Measurements from ENCODE around the gene PIK3R5. TPM values are rescaled to one million over a fixed set of nuclear protein-coding genes. Genes with fewer than 3 reads are reported as not detected.
"Not testable (repeated sequence)": the region's sequence is repeated elsewhere in the genome, so short reads cannot be mapped to it uniquely, and the experiment has no call there.

The PIK3R5 gene
- total RNA-seq, 2 experiments from 2014 or later = 73.9 to 77.9 TPM

DNA sequence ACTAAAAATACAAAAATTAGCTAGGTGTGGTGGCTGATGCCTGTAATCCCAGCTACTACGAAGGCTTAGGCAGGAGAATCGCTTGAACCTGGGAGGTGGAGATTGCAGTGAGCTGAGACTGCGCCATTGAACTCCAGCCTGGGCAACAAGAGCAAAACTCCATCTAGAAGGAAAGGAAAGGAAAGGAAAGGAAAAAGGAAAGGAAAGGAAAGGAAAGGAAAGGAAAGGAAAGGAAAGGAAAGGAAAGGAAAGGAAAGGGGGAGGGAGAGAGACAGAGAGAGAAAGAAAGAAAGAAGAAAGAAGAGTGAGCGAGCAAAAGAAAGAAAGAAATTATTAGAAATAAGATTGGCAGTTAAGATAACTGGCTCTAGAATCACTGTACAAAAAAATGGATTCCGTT, 18.7 kb upstream of the PIK3R5 start:
- ATAC-seq; H3K9me3 Mint-ChIP-seq (ENCODE audit: insufficient read depth); POLR2A ChIA-PET; H3K27me3 Mint-ChIP-seq (ENCODE audit: low read depth); H3K36me3 Mint-ChIP-seq (ENCODE audit: low read depth); H3K27ac Mint-ChIP-seq; DNase-seq; H3K4me3 Mint-ChIP-seq: not testable (repeated sequence)
- CTCF ChIA-PET = interaction anchor here (0.7 to 4.9 kb wide), 3 partner anchors 14 to 106 kb away, joined by 3 to 26 read pairs (median 4); no protein-coding TSS in a partner anchor
- peaks cover 21% of the 10 kb centered on the region for H3K4me1 Mint-ChIP-seq (ENCODE audit: low read depth)

- POLR2A ChIA-PET = interaction anchor here (0.6 kb wide), 2 partner anchors 390 to 734 kb away, joined by 3 to 4 read pairs; partner anchors contain the start of gene CTC1
- ATAC-seq (no peak), DNase-seq (no peak)
- Mint-ChIP-seq H3K4me1 (ENCODE audit: low read depth) (peaks cover 22% of the 10 kb centered on the region), H3K27me3 (ENCODE audit: low read depth) (peaks cover 2% of the 10 kb centered on the region), H3K4me3 (no peak overlapping the region), H3K9me3 (ENCODE audit: insufficient read depth) (no peaks in the 10 kb centered on the region), H3K36me3 (ENCODE audit: low read depth) (peaks cover 3% of the 10 kb centered on the region), H3K27ac (no peak overlapping the region)
- CTCF ChIA-PET = interaction anchor here (1.0 to 1.4 kb wide), 2 partner anchors 10 to 16 kb away, joined by 3 to 4 read pairs; no protein-coding TSS in a partner anchor
These were observed 15.9 kb upstream of the PIK3R5 start for GRCh38 chr17:8981443-8981842.

DNA sequence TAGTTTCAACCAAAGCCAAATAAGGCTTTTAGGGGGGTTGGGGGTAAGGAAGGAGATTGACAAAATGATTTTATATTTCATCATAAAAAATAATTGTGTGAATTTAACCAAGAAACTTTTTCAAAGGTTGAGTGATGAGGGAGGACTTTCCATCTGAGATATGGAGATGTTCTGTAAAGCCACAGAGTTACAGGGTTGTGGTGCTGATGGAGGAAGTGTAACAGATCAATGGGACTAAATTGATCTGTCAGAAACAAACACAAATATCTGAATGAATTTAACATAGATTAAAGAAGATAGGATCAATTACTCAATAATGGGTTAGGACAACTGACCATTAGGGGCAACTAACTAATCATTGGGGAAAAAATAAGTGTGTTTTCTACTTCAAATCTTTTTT, 14.2 kb upstream of the PIK3R5 start:
- CTCF ChIA-PET = no interaction called here
- ATAC-seq (no peak), DNase-seq (no peak)
- Mint-ChIP-seq H3K36me3 (ENCODE audit: low read depth) (no peaks in the 10 kb centered on the region), H3K9me3 (ENCODE audit: insufficient read depth) (no peaks in the 10 kb centered on the region), H3K27me3 (ENCODE audit: low read depth) (peaks cover 2% of the 10 kb centered on the region), H3K4me1 (ENCODE audit: low read depth) (peaks cover 10% of the 10 kb centered on the region), H3K4me3 (no peak overlapping the region), H3K27ac (no peak overlapping the region)
- POLR2A ChIA-PET = no interaction called here

- CTCF ChIA-PET = interaction anchor here (1.2 to 2.5 kb wide), 3 partner anchors 16 to 25 kb away, joined by 3 to 12 read pairs (median 4); no protein-coding TSS in a partner anchor
- Mint-ChIP-seq H3K36me3 (ENCODE audit: low read depth) (no peaks in the 10 kb centered on the region), H3K9me3 (ENCODE audit: insufficient read depth) (peaks cover 1% of the 10 kb centered on the region), H3K27me3 (ENCODE audit: low read depth) (peaks cover 2% of the 10 kb centered on the region), H3K4me1 (ENCODE audit: low read depth) (peaks cover 10% of the 10 kb centered on the region), H3K27ac (no peak overlapping the region), H3K4me3 (no peak overlapping the region)
- ATAC-seq (no peak), DNase-seq (no peak)
- POLR2A ChIA-PET = no interaction called here
These were observed 11.1 kb upstream of the PIK3R5 start for GRCh38 chr17:8976638-8977037.

DNA sequence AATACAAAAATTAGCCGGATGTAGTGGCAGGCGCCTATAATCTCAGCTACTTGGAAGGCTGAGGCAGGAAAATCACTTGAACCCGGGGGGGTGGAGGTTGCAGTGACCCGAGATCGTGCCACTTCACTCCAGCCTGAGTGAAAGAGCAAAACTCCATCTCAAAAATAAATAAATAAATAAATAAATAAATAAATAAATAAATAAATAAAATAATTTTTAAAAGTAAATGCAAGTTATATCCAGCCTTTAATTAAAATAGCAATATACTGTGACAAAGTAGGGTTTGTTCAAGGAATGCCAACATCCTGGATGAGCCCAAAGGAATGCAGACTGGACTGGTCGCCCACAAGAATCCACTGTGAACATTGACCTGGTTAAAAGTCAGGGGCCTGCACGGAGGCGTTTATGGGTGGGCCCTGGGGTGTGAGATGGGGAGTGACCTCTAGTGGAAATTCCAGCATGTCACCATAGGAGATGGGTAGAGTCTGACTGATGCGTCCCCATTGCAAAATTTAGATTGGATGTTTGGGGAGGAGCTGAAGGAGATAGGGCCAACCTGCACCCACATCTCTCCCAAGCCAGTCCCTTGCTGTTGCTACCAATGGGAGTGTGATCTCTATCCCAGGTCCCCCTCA, 9.7 kb upstream of the PIK3R5 start:
- Mint-ChIP-seq H3K4me1 (ENCODE audit: low read depth) (peaks cover 10% of the 10 kb centered on the region), H3K4me3 (no peak overlapping the region), H3K27ac (no peak overlapping the region), H3K36me3 (ENCODE audit: low read depth) (no peaks in the 10 kb centered on the region), H3K9me3 (ENCODE audit: insufficient read depth) (peaks cover 10% of the 10 kb centered on the region), H3K27me3 (ENCODE audit: low read depth) (peaks cover 2% of the 10 kb centered on the region)
- DNase-seq (no peak), ATAC-seq (no peak)
- POLR2A ChIA-PET = no interaction called here
- CTCF ChIA-PET = interaction anchor here (1.2 to 2.5 kb wide), 3 partner anchors 14 to 22 kb away, joined by 4 to 12 read pairs (median 5); no protein-coding TSS in a partner anchor

DNA sequence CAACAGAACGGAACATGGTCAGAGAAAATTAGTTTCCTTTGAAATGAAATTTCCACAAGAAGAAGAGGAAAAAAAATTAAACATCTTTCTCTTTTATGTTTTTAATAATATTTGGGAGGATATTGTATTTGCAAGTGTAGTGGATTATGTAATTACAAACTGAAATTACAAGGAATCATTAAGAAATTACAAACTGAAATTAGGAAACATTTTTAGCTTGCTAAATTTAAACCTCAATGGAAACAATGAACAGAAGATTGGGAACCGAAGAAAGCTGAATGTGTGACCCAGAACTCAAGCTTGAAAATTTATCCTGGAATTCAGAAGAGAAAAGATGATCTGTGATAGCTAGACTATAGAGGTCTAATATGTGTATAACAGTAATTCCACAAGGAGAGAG, 4.4 kb upstream of the PIK3R5 start:
- CTCF ChIA-PET = no interaction called here

GRCh38 chr17:8968503-8968902, 3.0 kb upstream of the PIK3R5 start:
- Mint-ChIP-seq H3K27me3 (ENCODE audit: low read depth) (no peaks in the 10 kb centered on the region), H3K4me3 (no peak overlapping the region), H3K9me3 (ENCODE audit: insufficient read depth) (peaks cover 18% of the 10 kb centered on the region), H3K4me1 (ENCODE audit: low read depth) (peaks cover 32% of the 10 kb centered on the region), H3K27ac (no peak overlapping the region), H3K36me3 (ENCODE audit: low read depth) (peaks cover 33% of the 10 kb centered on the region)
- DNase-seq (no peak), ATAC-seq (no peak)
- POLR2A ChIA-PET = no interaction called here
- CTCF ChIA-PET = no interaction called here

More for the DNA sequence above, 4.4 kb upstream of the PIK3R5 start:
- Mint-ChIP-seq H3K27ac (no peak overlapping the region), H3K36me3 (ENCODE audit: low read depth) (peaks cover 22% of the 10 kb centered on the region), H3K9me3 (ENCODE audit: insufficient read depth) (peaks cover 18% of the 10 kb centered on the region), H3K4me3 (no peak overlapping the region), H3K4me1 (ENCODE audit: low read depth) (peaks cover 23% of the 10 kb centered on the region), H3K27me3 (ENCODE audit: low read depth) (no peaks in the 10 kb centered on the region)
- POLR2A ChIA-PET = no interaction called here
- DNase-seq (no peak), ATAC-seq (no peak)

- ChIA-PET CTCF (no interaction called here), POLR2A (no interaction called here)
- Mint-ChIP-seq H3K27me3 (ENCODE audit: low read depth) (no peaks in the 10 kb centered on the region), H3K27ac (no peak overlapping the region), H3K4me1 (ENCODE audit: low read depth) (peaks cover 39% of the 10 kb centered on the region), H3K4me3 (no peak overlapping the region), H3K36me3 (ENCODE audit: low read depth) (peaks cover 39% of the 10 kb centered on the region), H3K9me3 (ENCODE audit: insufficient read depth) (peaks cover 18% of the 10 kb centered on the region)
- DNase-seq (no peak), ATAC-seq (no peak)
These were observed 2.4 kb upstream of the PIK3R5 start for GRCh38 chr17:8967861-8968260.

DNA sequence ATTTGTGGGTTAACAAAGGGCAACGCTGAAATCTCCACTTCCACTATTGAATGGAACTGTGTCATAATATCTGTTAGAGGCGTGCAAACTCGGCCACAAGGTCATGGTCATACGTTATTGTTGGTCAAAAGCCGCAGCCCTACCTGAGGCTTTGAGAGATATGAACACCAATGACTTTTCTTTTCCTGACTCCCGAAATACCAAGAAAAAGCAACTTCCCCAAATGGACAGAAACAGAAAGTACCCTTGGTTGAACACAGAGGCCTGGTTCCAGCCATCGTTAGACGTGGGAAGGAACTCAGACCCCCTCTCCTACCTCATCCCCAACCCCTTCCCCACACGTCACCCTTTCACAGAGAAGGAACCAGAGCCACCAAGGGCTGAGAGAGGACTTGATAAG, 1.4 kb upstream of the PIK3R5 start:
- H3K27me3 Mint-ChIP-seq (ENCODE audit: low read depth) = no peaks in the 10 kb centered on the region
- POLR2A ChIA-PET = no interaction called here
- H3K27ac Mint-ChIP-seq = no peak overlapping the region
- peaks cover 48% of the 10 kb centered on the region for H3K4me1 Mint-ChIP-seq (ENCODE audit: low read depth)
- H3K36me3 Mint-ChIP-seq (ENCODE audit: low read depth) = peaks cover 48% of the 10 kb centered on the region
- DNase-seq (no peak), ATAC-seq (no peak)
- CTCF ChIA-PET = no interaction called here
- H3K4me3 Mint-ChIP-seq = peak overlapping the region; percentile 99
- peaks cover 18% of the 10 kb centered on the region for H3K9me3 Mint-ChIP-seq (ENCODE audit: insufficient read depth)

- ChIA-PET CTCF (interaction anchor here (0.9 to 4.9 kb wide), 6 partner anchors 8 to 70 kb away, joined by 3 to 28 read pairs (median 6); no protein-coding TSS in a partner anchor), POLR2A (interaction anchor here (0.9 to 3.9 kb wide), 11 partner anchors 9 to 251 kb away, joined by 3 to 29 read pairs (median 5); no protein-coding TSS in a partner anchor)
- ATAC-seq (peak; percentile 55), DNase-seq (peak; percentile 62)
- no peaks in the 10 kb centered on the region for H3K27me3 Mint-ChIP-seq (ENCODE audit: low read depth)
- peaks cover 61% of the 10 kb centered on the region for H3K36me3 Mint-ChIP-seq (ENCODE audit: low read depth)
- peaks cover 67% of the 10 kb centered on the region for H3K4me1 Mint-ChIP-seq (ENCODE audit: low read depth)
- H3K4me3 Mint-ChIP-seq = peak overlapping the region; percentile 99
- H3K27ac Mint-ChIP-seq = peak overlapping the region; percentile 97
- peaks cover 8% of the 10 kb centered on the region for H3K9me3 Mint-ChIP-seq (ENCODE audit: insufficient read depth)
These were observed 610 bp downstream of the PIK3R5 start for GRCh38 chr17:8964801-8965393.

- ATAC-seq (peak; percentile 30), DNase-seq (no peak)
- POLR2A ChIA-PET = interaction anchor here (0.8 to 3.9 kb wide), 7 partner anchors 11 to 252 kb away, joined by 3 to 29 read pairs (median 8); no protein-coding TSS in a partner anchor
- Mint-ChIP-seq H3K4me1 (ENCODE audit: low read depth) (peaks cover 78% of the 10 kb centered on the region), H3K27ac (peak overlapping the region; percentile 92), H3K4me3 (peak overlapping the region; percentile 99), H3K9me3 (ENCODE audit: insufficient read depth) (peaks cover 8% of the 10 kb centered on the region), H3K36me3 (ENCODE audit: low read depth) (peaks cover 71% of the 10 kb centered on the region), H3K27me3 (ENCODE audit: low read depth) (no peaks in the 10 kb centered on the region)
- CTCF ChIA-PET = interaction anchor here (0.8 to 4.9 kb wide), 15 partner anchors 11 to 554 kb away, joined by 3 to 28 read pairs (median 5); no protein-coding TSS in a partner anchor
These were observed 1.8 kb downstream of the PIK3R5 start for GRCh38 chr17:8963647-8964258.

Data from activated CD8-positive, alpha-beta T cell treated with anti-CD3 and anti-CD28 coated beads, Interleukin-2, amount 10 ng/mL, durations not matched to agents 7 days and 5 days (primary cell).